Retinal pigment epithelial cell (primary cell): Measurements from ENCODE around the gene GALK1.
"Not testable (repeated sequence)": the region's sequence is repeated elsewhere in the genome, so short reads cannot be mapped to it uniquely, and the experiment has no call there.

ENCODE experiments used
- DNase-seq: peaks from one replicate; pipeline ENCODE4 v3.0.0-alpha.2; 2010; ENCODE audit warnings: low read depth
- H3K4me3 ChIP-seq: 2 replicates; pipeline ENCODE4 v1.5.1; 2011; ENCODE audit warnings: mild to moderate bottlenecking, low read length, control low read depth, moderate library complexity
- CTCF ChIP-seq: conservative IDR thresholded peaks from 2 replicates; pipeline ENCODE4 v1.5.1; 2011; ENCODE audit warnings: low read depth, low read length, control low read depth, inconsistent platforms

GALK1 gene

GRCh38 chr17:75783069-75783783, 18.2 kb upstream of the GALK1 start:
- DNase-seq = no peak
- H3K4me3 ChIP-seq = no peak overlapping the region
- TF ChIP-seq CTCF = peak; percentile 78

DNA sequence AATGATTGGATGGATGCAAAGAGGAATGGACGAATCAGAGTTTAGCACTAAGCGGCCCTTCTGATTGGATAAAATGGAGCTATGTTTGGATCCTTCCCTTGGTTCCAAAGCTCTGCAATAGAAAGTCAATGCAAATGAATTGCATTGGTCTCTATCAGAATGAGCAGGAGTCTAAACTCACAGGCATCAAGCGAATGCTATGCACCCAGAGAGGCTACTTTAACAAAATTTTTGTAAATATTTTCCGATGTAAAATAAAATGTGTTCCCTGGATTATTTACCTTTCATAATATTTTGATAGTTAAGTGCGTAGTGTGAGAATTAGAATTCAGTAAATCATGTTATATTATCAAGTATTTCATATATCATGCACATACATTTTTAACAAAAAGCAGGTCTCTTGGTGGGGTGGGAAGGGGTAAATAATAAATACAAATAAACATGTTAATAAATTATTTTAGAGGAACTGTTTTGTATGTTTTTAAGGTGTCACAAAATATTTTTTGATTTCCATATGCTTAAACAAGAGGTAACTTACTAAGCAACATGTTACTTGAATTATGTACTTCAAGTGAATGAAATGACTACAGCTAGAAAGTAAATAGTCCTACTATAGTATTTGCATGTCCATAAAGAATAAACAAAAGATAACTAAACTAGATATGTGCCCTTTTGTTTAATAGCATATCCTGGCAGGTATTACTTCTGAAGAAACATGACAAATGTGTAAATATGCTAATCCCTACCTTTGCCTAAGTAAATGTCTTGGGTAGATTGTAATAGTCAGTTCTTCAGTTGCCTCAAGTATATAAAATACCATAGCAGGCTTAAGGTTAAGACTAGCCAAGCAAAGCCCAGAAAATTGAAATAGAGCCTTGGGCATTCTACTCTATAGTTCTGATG, 15.2 kb upstream of the GALK1 start:
- H3K4me3 ChIP-seq = no peak overlapping the region

DNA sequence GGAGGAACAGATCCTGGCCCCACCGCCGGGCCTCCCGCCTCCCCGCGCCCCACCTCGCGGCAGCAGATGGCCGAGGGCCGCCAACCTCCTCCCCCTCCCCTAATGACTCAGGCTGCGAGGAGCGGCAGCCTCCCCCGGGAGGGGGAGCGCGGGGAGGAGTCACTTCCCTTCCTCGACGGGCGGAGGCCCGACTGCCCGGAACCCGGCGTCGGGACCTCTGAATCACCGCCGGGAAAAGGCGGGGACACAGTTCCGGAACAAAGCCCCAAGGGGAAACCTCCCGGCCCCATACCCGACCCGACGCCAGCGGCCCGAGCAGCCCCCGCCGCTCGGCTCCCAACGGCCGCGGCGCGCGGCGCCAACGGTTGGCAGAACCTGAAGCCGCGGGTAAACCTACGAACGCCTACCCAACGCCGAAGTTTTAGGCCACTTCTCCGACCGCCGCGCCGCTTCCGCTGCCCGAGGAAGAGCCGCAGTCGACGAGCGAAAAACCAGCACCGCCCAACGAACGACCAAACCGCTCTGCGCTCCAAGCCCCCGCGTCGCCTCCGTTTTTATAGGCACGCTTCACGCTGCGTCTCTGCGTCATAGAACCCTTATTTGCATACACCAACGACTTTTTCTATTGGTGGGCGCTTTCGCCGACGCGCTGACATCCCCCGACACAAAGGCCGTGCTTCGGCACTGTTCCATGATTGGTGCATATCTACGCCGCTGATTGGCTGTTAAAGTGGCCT, 14.4 kb upstream of the GALK1 start:
- no peak for TF ChIP-seq CTCF
- DNase-seq = peak; percentile 99

More for the DNA sequence above, 15.2 kb upstream of the GALK1 start:
- TF ChIP-seq CTCF = no peak
- DNase-seq = no peak

DNA sequence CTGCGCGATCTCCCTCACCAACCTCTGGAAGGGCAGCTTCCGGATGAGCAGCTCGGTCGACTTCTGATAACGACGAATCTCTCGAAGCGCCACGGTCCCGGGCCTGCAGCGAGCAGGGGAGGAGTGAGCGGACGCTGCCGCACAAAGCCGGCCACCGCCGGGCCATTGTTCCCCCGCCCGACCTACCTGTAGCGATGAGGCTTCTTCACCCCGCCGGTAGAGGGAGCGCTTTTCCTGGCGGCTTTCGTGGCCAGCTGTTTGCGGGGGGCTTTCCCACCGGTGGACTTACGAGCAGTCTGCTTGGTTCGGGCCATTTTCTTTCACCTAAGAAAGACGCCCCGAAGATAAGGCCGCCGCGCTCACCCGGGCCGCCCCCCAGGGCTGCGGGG, 13.9 kb upstream of the GALK1 start:
- H3K4me3 ChIP-seq = peak overlapping the region; percentile 75
- peak; percentile 56 for TF ChIP-seq CTCF
- DNase-seq = no peak

More for the DNA sequence above, 14.4 kb upstream of the GALK1 start:
- H3K4me3 ChIP-seq = peak overlapping the region; percentile 75

DNA sequence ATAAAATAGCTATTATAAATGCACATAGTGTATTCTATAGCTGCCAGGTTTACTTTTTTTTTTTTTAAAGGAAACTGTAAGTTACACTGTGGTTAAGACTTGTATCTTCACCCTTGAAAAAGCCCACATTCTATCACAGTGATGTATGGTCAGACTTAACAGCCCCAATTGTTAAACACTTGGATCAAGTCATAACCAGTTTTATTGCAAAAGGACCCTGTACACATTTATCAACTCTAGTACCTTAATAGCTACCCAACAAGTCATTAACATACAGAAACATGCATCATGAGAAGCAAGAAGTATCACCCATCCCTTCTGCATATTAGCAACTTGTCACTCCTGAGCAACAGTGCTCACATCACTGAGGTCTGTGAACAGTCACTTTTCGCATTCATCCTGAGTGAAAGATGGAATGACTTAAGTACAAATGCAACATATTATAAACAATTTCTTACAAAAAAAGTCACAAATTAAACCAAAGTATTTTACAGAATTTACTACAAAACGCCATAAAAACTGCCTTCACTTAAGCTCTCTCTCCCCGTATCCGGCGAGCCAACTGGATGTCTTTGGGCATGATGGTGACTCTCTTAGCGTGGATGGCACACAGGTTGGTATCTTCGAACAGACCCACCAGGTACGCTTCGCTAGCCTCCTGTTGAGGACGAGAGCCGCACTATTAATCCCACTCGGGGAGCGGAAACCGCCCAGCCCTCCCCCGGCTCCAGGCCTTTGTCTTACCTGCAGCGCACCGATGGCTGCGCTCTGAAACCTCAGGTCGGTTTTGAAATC, 13.3 kb upstream of the GALK1 start:
- DNase-seq = not testable (repeated sequence)
- peak overlapping the region; percentile 75 for H3K4me3 ChIP-seq

GRCh38 chr17:75777296-75777922, 12.4 kb upstream of the GALK1 start:
- DNase-seq = no peak
- no peak for TF ChIP-seq CTCF
- peak overlapping the region; percentile 75 for H3K4me3 ChIP-seq
